GM12892 (cell line): ENCODE data around the gene OR4K5.

Experiments used
- POLR2A ChIP-seq: IDR thresholded peaks from 2 replicates; pipeline ENCODE4 v1.6.1; 2011; ENCODE audit warnings: low read depth, low read length, control low read depth
- TAF1 ChIP-seq: IDR thresholded peaks from 2 replicates; pipeline ENCODE4 v1.6.1; 2011; ENCODE audit warnings: low read depth, mild to moderate bottlenecking, control low read depth, low read length, borderline replicate concordance

DNA sequence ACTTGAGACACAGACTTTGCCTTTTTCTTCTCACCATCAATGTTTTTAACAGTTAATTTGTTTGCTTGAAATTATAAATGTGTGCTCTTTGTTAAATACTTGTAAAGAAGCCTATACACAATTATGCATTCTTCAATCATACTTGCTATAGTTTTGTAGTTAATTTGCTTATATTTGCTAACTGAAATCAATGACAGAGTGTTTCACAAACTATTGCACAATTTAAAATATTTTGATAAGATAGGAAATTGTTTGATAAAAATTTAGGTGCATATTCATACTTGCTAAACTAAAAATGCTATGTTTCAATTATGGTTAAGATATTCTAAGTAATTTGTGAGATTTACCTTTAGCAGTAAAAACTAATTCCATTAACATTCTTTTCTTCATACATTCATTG, 13.7 kb upstream of the OR4K5 start:
- no peak for TF ChIP-seq POLR2A
- TF ChIP-seq TAF1, result no peak
